Panc1 (cell line): ENCODE results near the gene LIMCH1.

Experiments
- CTCF ChIP-seq: fragments of 450-650 bp; IDR thresholded peaks from 2 replicates; pipeline ENCODE4 v1.5.1; 2017; ENCODE audit warnings: mild to moderate bottlenecking
- POLR2AphosphoS5 ChIP-seq: IDR thresholded peaks from 2 replicates; pipeline ENCODE4 v1.6.1; 2012; ENCODE audit warnings: mild to moderate bottlenecking, low read depth, low read length, moderate library complexity
- SIN3A ChIP-seq: IDR thresholded peaks from 2 replicates; pipeline ENCODE4 v1.6.1; 2012; ENCODE audit warnings: low read depth, mild to moderate bottlenecking, low read length, moderate library complexity, borderline replicate concordance; ENCODE audit not compliant: insufficient read depth
- TCF7L2 ChIP-seq: IDR thresholded peaks from 2 replicates; pipeline ENCODE4 v1.6.1; 2011; ENCODE audit warnings: mild to moderate bottlenecking, low read depth, low read length, inconsistent platforms
- TF ChIP-seq, protein P1 (sequence below), 2 experiments: IDR thresholded peaks; 2 replicates each; pipeline ENCODE4 v1.6.1; 2011 to 2012; ENCODE audit warnings: low read depth in 2 of 2, control low read depth in 1 of 2, low read length in 1 of 2, mild to moderate bottlenecking in 1 of 2, moderate library complexity in 1 of 2; ENCODE audit not compliant: insufficient read depth in 1 of 2

DNA sequence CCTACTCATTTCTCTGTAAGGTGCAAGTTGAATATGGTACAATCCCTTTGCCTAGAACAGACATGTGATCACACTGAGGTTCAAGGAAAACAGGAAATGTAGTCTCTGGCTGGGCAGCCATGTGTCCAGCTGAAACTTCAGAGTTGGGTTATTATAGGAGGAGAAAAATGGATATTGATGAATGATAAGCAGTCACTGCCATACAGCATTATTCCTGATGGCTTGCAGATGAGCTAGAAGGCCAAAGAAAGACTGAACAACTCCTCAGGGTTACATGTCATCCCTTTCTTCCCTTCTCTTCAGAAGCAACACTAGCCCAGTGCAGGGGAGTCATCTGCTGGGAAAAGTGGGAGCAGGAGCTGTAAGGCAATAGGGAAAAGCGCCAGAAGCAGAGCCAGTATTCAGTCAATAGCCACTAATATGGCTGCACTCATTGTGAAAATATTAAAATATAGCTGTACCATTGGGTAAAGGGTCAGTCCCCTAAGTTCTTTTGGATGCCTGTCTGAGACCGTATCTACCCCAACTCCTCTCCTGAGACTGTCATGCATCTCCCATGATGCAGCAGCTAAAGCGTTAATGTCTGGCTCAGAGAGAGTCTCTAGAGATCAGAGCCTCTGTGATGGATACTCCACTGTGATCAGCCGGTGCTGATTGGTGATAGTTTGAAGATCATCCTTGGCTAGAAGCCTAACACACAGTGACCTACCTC lies 190.1 kb downstream of the LIMCH1 start:
- no peak for TF ChIP-seq CTCF
- no peak for TF ChIP-seq POLR2AphosphoS5
- TF ChIP-seq TCF7L2, result no peak
- TF ChIP-seq SIN3A, result no peak
- TF ChIP-seq, protein P1, sequence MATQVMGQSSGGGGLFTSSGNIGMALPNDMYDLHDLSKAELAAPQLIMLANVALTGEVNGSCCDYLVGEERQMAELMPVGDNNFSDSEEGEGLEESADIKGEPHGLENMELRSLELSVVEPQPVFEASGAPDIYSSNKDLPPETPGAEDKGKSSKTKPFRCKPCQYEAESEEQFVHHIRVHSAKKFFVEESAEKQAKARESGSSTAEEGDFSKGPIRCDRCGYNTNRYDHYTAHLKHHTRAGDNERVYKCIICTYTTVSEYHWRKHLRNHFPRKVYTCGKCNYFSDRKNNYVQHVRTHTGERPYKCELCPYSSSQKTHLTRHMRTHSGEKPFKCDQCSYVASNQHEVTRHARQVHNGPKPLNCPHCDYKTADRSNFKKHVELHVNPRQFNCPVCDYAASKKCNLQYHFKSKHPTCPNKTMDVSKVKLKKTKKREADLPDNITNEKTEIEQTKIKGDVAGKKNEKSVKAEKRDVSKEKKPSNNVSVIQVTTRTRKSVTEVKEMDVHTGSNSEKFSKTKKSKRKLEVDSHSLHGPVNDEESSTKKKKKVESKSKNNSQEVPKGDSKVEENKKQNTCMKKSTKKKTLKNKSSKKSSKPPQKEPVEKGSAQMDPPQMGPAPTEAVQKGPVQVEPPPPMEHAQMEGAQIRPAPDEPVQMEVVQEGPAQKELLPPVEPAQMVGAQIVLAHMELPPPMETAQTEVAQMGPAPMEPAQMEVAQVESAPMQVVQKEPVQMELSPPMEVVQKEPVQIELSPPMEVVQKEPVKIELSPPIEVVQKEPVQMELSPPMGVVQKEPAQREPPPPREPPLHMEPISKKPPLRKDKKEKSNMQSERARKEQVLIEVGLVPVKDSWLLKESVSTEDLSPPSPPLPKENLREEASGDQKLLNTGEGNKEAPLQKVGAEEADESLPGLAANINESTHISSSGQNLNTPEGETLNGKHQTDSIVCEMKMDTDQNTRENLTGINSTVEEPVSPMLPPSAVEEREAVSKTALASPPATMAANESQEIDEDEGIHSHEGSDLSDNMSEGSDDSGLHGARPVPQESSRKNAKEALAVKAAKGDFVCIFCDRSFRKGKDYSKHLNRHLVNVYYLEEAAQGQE (IDR thresholded peaks at IDR 0.05; ENCODE audit: insufficient read depth in 1 of 2, low read depth in 2 of 2, low read length in 1 of 2), result no peak
